ENCODE results near the gene GRAMD2A. TPM values are rescaled to one million over a fixed set of nuclear protein-coding genes. Genes with fewer than 3 reads are reported as not detected.

Gene GRAMD2A
- polyA plus RNA-seq, 3 donors from 2014 or later = not detected

- Mint-ChIP-seq H3K9me3 (no peaks in the 10 kb centered on the region), H3K4me1 (peaks cover 0 to 7% of the 10 kb centered on the region in 2 donors), H3K4me3 (no peak overlapping the region), H3K36me3 (no peaks in the 10 kb centered on the region), H3K27me3 (ENCODE audit: low read depth in 3 of 3) (peaks cover 0 to 7% (median 0%) of the 10 kb centered on the region in 3 donors), H3K27ac (no peak overlapping the region)
- DNase-seq = no peak
These were observed 57.5 kb downstream of the GRAMD2A start for GRCh38 chr15:72140088-72140487.

- Mint-ChIP-seq H3K9me3 (no peaks in the 10 kb centered on the region), H3K27ac (no peak overlapping the region), H3K36me3 (no peaks in the 10 kb centered on the region), H3K4me1 (peaks cover 0 to 7% of the 10 kb centered on the region in 2 donors), H3K27me3 (ENCODE audit: low read depth in 3 of 3) (peaks cover 0 to 6% (median 0%) of the 10 kb centered on the region in 3 donors), H3K4me3 (no peak overlapping the region)
- no peak for DNase-seq
These were observed 57.9 kb downstream of the GRAMD2A start for GRCh38 chr15:72139667-72140066.

- no peak overlapping the region for H3K27ac Mint-ChIP-seq
- H3K9me3 Mint-ChIP-seq = no peaks in the 10 kb centered on the region
- H3K4me3 Mint-ChIP-seq = no peak overlapping the region
- H3K27me3 Mint-ChIP-seq (ENCODE audit: low read depth in 3 of 3) = peaks cover 0 to 2% (median 0%) of the 10 kb centered on the region in 3 donors
- H3K36me3 Mint-ChIP-seq = no peaks in the 10 kb centered on the region
- peaks cover 0 to 3% of the 10 kb centered on the region in 2 donors for H3K4me1 Mint-ChIP-seq
- no peak for DNase-seq
These were observed 61.2 kb downstream of the GRAMD2A start for GRCh38 chr15:72136170-72137051.

- no peak for DNase-seq
- H3K4me3 Mint-ChIP-seq = no peak overlapping the region
- no peak overlapping the region for H3K27ac Mint-ChIP-seq
- H3K36me3 Mint-ChIP-seq = no peaks in the 10 kb centered on the region
- peaks cover 0 to 2% (median 0%) of the 10 kb centered on the region in 3 donors for H3K27me3 Mint-ChIP-seq (ENCODE audit: low read depth in 3 of 3)
- H3K4me1 Mint-ChIP-seq = no peaks in the 10 kb centered on the region
- H3K9me3 Mint-ChIP-seq = no peaks in the 10 kb centered on the region
These were observed 61.9 kb downstream of the GRAMD2A start for GRCh38 chr15:72135719-72136118.

- Mint-ChIP-seq H3K27ac (peak overlapping the region in 1 of 6 donors; percentile 13), H3K9me3 (no peaks in the 10 kb centered on the region), H3K4me1 (no peaks in the 10 kb centered on the region), H3K4me3 (no peak overlapping the region), H3K27me3 (ENCODE audit: low read depth in 3 of 3) (peaks cover 0 to 2% (median 2%) of the 10 kb centered on the region in 3 donors), H3K36me3 (no peaks in the 10 kb centered on the region)
- no peak for DNase-seq
These were observed 64.4 kb downstream of the GRAMD2A start for GRCh38 chr15:72133211-72133610.

GRCh38 chr15:72131922-72132321 lies 65.7 kb downstream of the GRAMD2A start:
- Mint-ChIP-seq H3K9me3 (no peaks in the 10 kb centered on the region), H3K4me1 (no peaks in the 10 kb centered on the region), H3K4me3 (no peak overlapping the region), H3K27ac (no peak overlapping the region), H3K36me3 (no peaks in the 10 kb centered on the region), H3K27me3 (ENCODE audit: low read depth in 3 of 3) (peaks cover 0 to 2% (median 0%) of the 10 kb centered on the region in 3 donors)
- no peak for DNase-seq

GRCh38 chr15:72130272-72130671 lies 67.3 kb downstream of the GRAMD2A start:
- Mint-ChIP-seq H3K27me3 (ENCODE audit: low read depth in 3 of 3) (peaks cover 0 to 2% (median 0%) of the 10 kb centered on the region in 3 donors), H3K27ac (no peak overlapping the region), H3K36me3 (no peaks in the 10 kb centered on the region), H3K4me1 (no peaks in the 10 kb centered on the region), H3K9me3 (no peaks in the 10 kb centered on the region), H3K4me3 (no peak overlapping the region)
- DNase-seq = no peak

GRCh38 chr15:72128359-72128758 lies 69.2 kb downstream of the GRAMD2A start:
- no peak overlapping the region for H3K27ac Mint-ChIP-seq
- H3K4me1 Mint-ChIP-seq = no peaks in the 10 kb centered on the region
- no peaks in the 10 kb centered on the region for H3K9me3 Mint-ChIP-seq
- DNase-seq = no peak
- peaks cover 0 to 2% (median 0%) of the 10 kb centered on the region in 3 donors for H3K27me3 Mint-ChIP-seq (ENCODE audit: low read depth in 3 of 3)
- H3K36me3 Mint-ChIP-seq = no peaks in the 10 kb centered on the region
- no peak overlapping the region for H3K4me3 Mint-ChIP-seq

GRCh38 chr15:72127724-72128322 lies 69.8 kb downstream of the GRAMD2A start:
- H3K27me3 Mint-ChIP-seq (ENCODE audit: low read depth in 3 of 3) = peaks cover 0 to 4% (median 0%) of the 10 kb centered on the region in 3 donors
- DNase-seq = no peak
- no peaks in the 10 kb centered on the region for H3K36me3 Mint-ChIP-seq
- peak overlapping the region in 1 of 6 donors; percentile 6 for H3K27ac Mint-ChIP-seq
- H3K4me3 Mint-ChIP-seq = no peak overlapping the region
- H3K9me3 Mint-ChIP-seq = no peaks in the 10 kb centered on the region
- no peaks in the 10 kb centered on the region for H3K4me1 Mint-ChIP-seq

- DNase-seq = no peak
- peaks cover 0 to 4% (median 0%) of the 10 kb centered on the region in 3 donors for H3K27me3 Mint-ChIP-seq (ENCODE audit: low read depth in 3 of 3)
- no peaks in the 10 kb centered on the region for H3K36me3 Mint-ChIP-seq
- peaks cover 0 to under 1% of the 10 kb centered on the region in 2 donors for H3K4me1 Mint-ChIP-seq
- no peaks in the 10 kb centered on the region for H3K9me3 Mint-ChIP-seq
- no peak overlapping the region for H3K27ac Mint-ChIP-seq
- H3K4me3 Mint-ChIP-seq = no peak overlapping the region
These were observed 73.4 kb downstream of the GRAMD2A start for GRCh38 chr15:72124218-72124617.

- H3K4me3 Mint-ChIP-seq = peak within 1 kb of the TSS; percentile 95 to 98 (median 97)
- H3K27ac Mint-ChIP-seq = peak within 1 kb of the TSS; percentile 95 to 99 (median 97)
- no peaks in the 10 kb centered on the region for H3K36me3 Mint-ChIP-seq
- H3K27me3 Mint-ChIP-seq (ENCODE audit: low read depth in 3 of 3) = peaks cover 3 to 11% (median 11%) of the 10 kb centered on the region in 3 donors
- H3K9me3 Mint-ChIP-seq = no peaks in the 10 kb centered on the region
- peak; percentile 97 to 98 (median 98) for DNase-seq
- peaks cover 25% of the 10 kb centered on the region in 2 donors for H3K4me1 Mint-ChIP-seq
These were observed 79.3 kb downstream of the GRAMD2A start, which contains the start of the genes MYO9A and SENP8 for GRCh38 chr15:72118017-72118978. TSS of gene MYO9A (minus strand) at chr15:72118150. CDS start at chr15:72046563, 71,587 bp downstream. TSS of gene SENP8 (plus strand) at chr15:72118403. CDS start at chr15:72139624, 21,221 bp downstream.

- peak overlapping the region; percentile 95 to 98 (median 97) for H3K4me3 Mint-ChIP-seq
These were observed 80.0 kb downstream of the GRAMD2A start for GRCh38 chr15:72117486-72118016.

More at GRCh38 chr15:72117486-72118016, 80.0 kb downstream of the GRAMD2A start:
- Mint-ChIP-seq H3K9me3 (no peaks in the 10 kb centered on the region), H3K27ac (peak overlapping the region; percentile 74 to 95 (median 90)), H3K36me3 (no peaks in the 10 kb centered on the region), H3K4me1 (peaks cover 25% of the 10 kb centered on the region in 2 donors), H3K27me3 (ENCODE audit: low read depth in 3 of 3) (peaks cover 3 to 11% (median 9%) of the 10 kb centered on the region in 3 donors)
- peak in 1 of 3 donors; percentile 62 for DNase-seq

Measured in immature natural killer cell (primary cell).